Activated naive CD8-positive, alpha-beta T cell treated with anti-CD3 and anti-CD28 coated beads, Interleukin-2, amount 50 U/mL, for 24 hours (primary cell): ENCODE data around the gene ZNF646.

Source experiments
- ATAC-seq: fragments of 150-1000 bp; cut with Tn5 transposase; one replicate; pipeline ENCODE4 v1.10.0; 2021
- DNase-seq: peaks from one replicate; pipeline ENCODE4 v3.0.0; 2021
- H3K27ac Mint-ChIP-seq: one replicate; pipeline ENCODE4 v1.8.0; 2021; ENCODE audit warnings: mild to moderate bottlenecking, mixed read lengths
- H3K27me3 Mint-ChIP-seq: one replicate; pipeline ENCODE4 v1.8.0; 2021; ENCODE audit warnings: mixed read lengths
- H3K36me3 Mint-ChIP-seq: one replicate; pipeline ENCODE4 v1.8.0; 2021; ENCODE audit warnings: low read depth, mixed read lengths
- H3K4me1 Mint-ChIP-seq: one replicate; pipeline ENCODE4 v1.8.0; 2021; ENCODE audit warnings: mixed read lengths
- H3K4me3 Mint-ChIP-seq: one replicate; pipeline ENCODE4 v1.8.0; 2021; ENCODE audit warnings: mild to moderate bottlenecking, moderate library complexity, mixed read lengths
- H3K9me3 Mint-ChIP-seq: one replicate; pipeline ENCODE4 v1.8.0; 2021; ENCODE audit warnings: mixed read lengths

ZNF646 gene

GRCh38 chr16:31131841-31132271, 57.6 kb downstream of the ZNF646 start:
- H3K4me1 Mint-ChIP-seq: no peaks in the 10 kb centered on the region
- no peak overlapping the region for H3K4me3 Mint-ChIP-seq
- ATAC-seq: no peak
- DNase-seq: no peak
- H3K27me3 Mint-ChIP-seq: no peaks in the 10 kb centered on the region
- H3K36me3 Mint-ChIP-seq: peaks cover 8% of the 10 kb centered on the region
- H3K9me3 Mint-ChIP-seq: no peaks in the 10 kb centered on the region
- no peak overlapping the region for H3K27ac Mint-ChIP-seq

GRCh38 chr16:31132303-31132979, 58.2 kb downstream of the ZNF646 start:
- no peak for DNase-seq
- no peaks in the 10 kb centered on the region for H3K9me3 Mint-ChIP-seq
- H3K36me3 Mint-ChIP-seq: peaks cover 8% of the 10 kb centered on the region
- no peaks in the 10 kb centered on the region for H3K4me1 Mint-ChIP-seq
- ATAC-seq: no peak
- no peak overlapping the region for H3K27ac Mint-ChIP-seq
- no peaks in the 10 kb centered on the region for H3K27me3 Mint-ChIP-seq
- H3K4me3 Mint-ChIP-seq: no peak overlapping the region

GRCh38 chr16:31133046-31133501, 58.9 kb downstream of the ZNF646 start:
- DNase-seq (no peak), ATAC-seq (no peak)
- no peak overlapping the region for H3K4me3 Mint-ChIP-seq
- H3K36me3 Mint-ChIP-seq: peaks cover 5% of the 10 kb centered on the region
- no peaks in the 10 kb centered on the region for H3K9me3 Mint-ChIP-seq
- H3K4me1 Mint-ChIP-seq: no peaks in the 10 kb centered on the region
- no peaks in the 10 kb centered on the region for H3K27me3 Mint-ChIP-seq
- no peak overlapping the region for H3K27ac Mint-ChIP-seq
